Uterus (tissue), 4 donors: Measurements from ENCODE around the gene GRIK3. TPM values are rescaled to one million over a fixed set of nuclear protein-coding genes. Genes with fewer than 3 reads are reported as not detected.

Experiments
- DNase-seq, 2 donors: peaks; one replicate each; pipeline ENCODE4 v3.0.0-alpha.2; 2019 to 2020
- H3K27ac ChIP-seq, 2 donors: fragments of 200-600 bp; sonication (generic); 1 replicate in 1 of 2; 2 replicates in 1 of 2; pipeline ENCODE4 v1.5.1; 2016 to 2018
- H3K27me3 ChIP-seq, 2 donors: fragments of 200-600 bp; sonication (generic); one replicate each; pipeline ENCODE4 v1.5.1; 2018 to 2019; ENCODE audit warnings: control low read depth in 1 of 2
- H3K36me3 ChIP-seq, 2 donors: fragments of 200-600 bp; sonication (generic); one replicate each; pipeline ENCODE4 v1.5.1; 2019; ENCODE audit warnings: control low read depth in 1 of 2
- H3K4me1 ChIP-seq, 2 donors: fragments of 200-600 bp; sonication (generic); one replicate each; pipeline ENCODE4 v1.5.1; 2018 to 2019; ENCODE audit warnings: control low read depth in 1 of 2
- H3K4me3 ChIP-seq, 2 donors: fragments of 200-600 bp; sonication (generic); 1 replicate in 1 of 2; 2 replicates in 1 of 2; pipeline ENCODE4 v1.5.1; 2018 to 2019; ENCODE audit warnings: mild to moderate bottlenecking in 1 of 2
- H3K9me3 ChIP-seq, 2 donors: fragments of 200-600 bp; sonication (generic); one replicate each; pipeline ENCODE4 v1.5.1; 2019; ENCODE audit warnings: control low read depth in 1 of 2
- CTCF ChIP-seq, 4 experiments: fragments of 200-600 bp in 2 of 4; fragments of 450-650 bp in 2 of 4; sonication (generic) in 2 of 4; IDR thresholded peaks; one replicate each; pipeline ENCODE4 v1.5.1; 2016 to 2019; ENCODE audit warnings: antibody characterized with exemption in 4 of 4, mild to moderate bottlenecking in 2 of 4, moderate library complexity in 1 of 4
- POLR2A ChIP-seq, 2 donors: fragments of 450-650 bp; IDR thresholded peaks; one replicate each; pipeline ENCODE4 v1.6.1; 2016; ENCODE audit warnings: antibody characterized with exemption in 2 of 2, mild to moderate bottlenecking in 1 of 2, moderate library complexity in 1 of 2
- intact Hi-C: fragments of 100-400 bp; cut with DNase I; formaldehyde crosslinking; loops from one replicate; pipeline ENCODE4 v1.15.1; 2023; ENCODE audit warnings: low total_unique reads
- total RNA-seq, 4 donors: library from RNA; depleted of rRNA in 3 of 4; stranded (reverse); fragments of >200 nt in 3 of 4; gene quantifications; one replicate each; pipeline versions ENCODE4 v1.1.0 to v1.2.4, GENCODE V29; 2014 to 2023
- donor health status: DM: yes; HTN: yes; CAD: no.

GRIK3 gene
- total RNA-seq, 4 donors from 2014 or later: 0.52 to 1.6 TPM; not detected in 2

- no peak for DNase-seq
- Histone ChIP-seq H3K4me1 (no peaks in the 10 kb centered on the region), H3K27me3 (no peaks in the 10 kb centered on the region), H3K36me3 (no peaks in the 10 kb centered on the region), H3K27ac (no peak overlapping the region), H3K4me3 (no peak overlapping the region), H3K9me3 (no peaks in the 10 kb centered on the region)
- intact Hi-C loops: no loop called here
- TF ChIP-seq CTCF (IDR thresholded peaks at IDR 0.05): no peak
- no peak for TF ChIP-seq POLR2A (IDR thresholded peaks at IDR 0.05)
These were observed 253.2 kb downstream of the GRIK3 start for GRCh38 chr1:36781098-36781497.

- intact Hi-C loops: no loop called here
- no peak overlapping the region for H3K27ac ChIP-seq
- no peak overlapping the region for H3K4me3 ChIP-seq
- TF ChIP-seq POLR2A (IDR thresholded peaks at IDR 0.05): no peak
- TF ChIP-seq CTCF (IDR thresholded peaks at IDR 0.05): no peak
- H3K36me3 ChIP-seq: no peaks in the 10 kb centered on the region
- no peaks in the 10 kb centered on the region for H3K4me1 ChIP-seq
- no peaks in the 10 kb centered on the region for H3K27me3 ChIP-seq
- no peaks in the 10 kb centered on the region for H3K9me3 ChIP-seq
- DNase-seq: no peak
These were observed 255.6 kb downstream of the GRIK3 start for GRCh38 chr1:36778740-36779139.

- Histone ChIP-seq H3K27me3 (no peaks in the 10 kb centered on the region), H3K4me3 (no peak overlapping the region), H3K4me1 (no peaks in the 10 kb centered on the region), H3K36me3 (no peaks in the 10 kb centered on the region), H3K9me3 (no peaks in the 10 kb centered on the region), H3K27ac (no peak overlapping the region)
- no peak for DNase-seq
- intact Hi-C loops: no loop called here
- TF ChIP-seq POLR2A (IDR thresholded peaks at IDR 0.05): no peak
- no peak for TF ChIP-seq CTCF (IDR thresholded peaks at IDR 0.05)
These were observed 257.1 kb downstream of the GRIK3 start for GRCh38 chr1:36776948-36777831.

- Histone ChIP-seq H3K9me3 (no peaks in the 10 kb centered on the region), H3K4me1 (no peaks in the 10 kb centered on the region), H3K27me3 (no peaks in the 10 kb centered on the region), H3K4me3 (no peak overlapping the region), H3K27ac (no peak overlapping the region), H3K36me3 (no peaks in the 10 kb centered on the region)
- intact Hi-C loops: no loop called here
- TF ChIP-seq CTCF (IDR thresholded peaks at IDR 0.05): no peak
- TF ChIP-seq POLR2A (IDR thresholded peaks at IDR 0.05): no peak
- DNase-seq: no peak
These were observed 258.1 kb downstream of the GRIK3 start for GRCh38 chr1:36776256-36776655.

GRCh38 chr1:36775716-36776115 lies 258.6 kb downstream of the GRIK3 start:
- TF ChIP-seq CTCF (IDR thresholded peaks at IDR 0.05) (no peak), POLR2A (IDR thresholded peaks at IDR 0.05) (no peak)
- no peak overlapping the region for H3K4me3 ChIP-seq

More at GRCh38 chr1:36775716-36776115, 258.6 kb downstream of the GRIK3 start:
- Histone ChIP-seq H3K9me3 (no peaks in the 10 kb centered on the region), H3K27me3 (no peaks in the 10 kb centered on the region), H3K4me1 (no peaks in the 10 kb centered on the region), H3K36me3 (no peaks in the 10 kb centered on the region), H3K27ac (no peak overlapping the region)
- intact Hi-C loops: no loop called here
- DNase-seq: no peak
